ENCODE results near the gene CAPZB. TPM values are rescaled to one million over a fixed set of nuclear protein-coding genes. Genes with fewer than 3 reads are reported as not detected.

The CAPZB gene
- polyA plus RNA-seq, 3 donors = 290 to 504 (median 407) TPM

GRCh38 chr1:19336543-19336942, 148.8 kb downstream of the CAPZB start:
- no peak overlapping the region for H3K4me3 Mint-ChIP-seq
- no peak overlapping the region for H3K4me2 ChIP-seq (replicated peaks; ENCODE audit: extremely low read depth, low read length, poor library complexity, severe bottlenecking)
- H3K4me1 ChIP-seq (ENCODE audit: control insufficient read depth in 1 of 2, insufficient read depth in 2 of 2, low read length in 2 of 2) = no peaks in the 10 kb centered on the region
- no peaks in the 10 kb centered on the region for H3K27me3 Mint-ChIP-seq (ENCODE audit: low read depth in 3 of 3)
- peak overlapping the region in 1 of 7 donors; percentile 75 for H3K27ac Mint-ChIP-seq
- DNase-seq = no peak
- H3K27ac ChIP-seq (ENCODE audit: low read depth in 1 of 2, low read length in 2 of 2) = no peak overlapping the region
- peaks cover 27 to 49% of the 10 kb centered on the region in 2 donors for H3K36me3 ChIP-seq (replicated peaks in 1 of 2; ENCODE audit: control insufficient read depth in 1 of 2, insufficient read depth in 2 of 2, low read length in 2 of 2)
- H3K27me3 ChIP-seq (ENCODE audit: control insufficient read depth in 2 of 2, insufficient read depth in 2 of 2, low read length in 2 of 2) = no peaks in the 10 kb centered on the region
- H3K4me3 ChIP-seq (replicated peaks in 1 of 3; ENCODE audit: low read depth in 2 of 3, low read length in 3 of 3) = no peak overlapping the region
- H3K9me3 ChIP-seq (replicated peaks in 1 of 2; ENCODE audit: control insufficient read depth in 1 of 2, insufficient read depth in 1 of 2, low read length in 2 of 2) = no peaks in the 10 kb centered on the region
- intact Hi-C loops (cut with micrococcal nuclease) = no loop called here
- no peak overlapping the region for H2AFZ ChIP-seq (ENCODE audit: insufficient read depth, low read depth, low read length, poor library complexity, severe bottlenecking)
- TF ChIP-seq CTCF (IDR thresholded peaks at IDR 0.05) = no peak
- H3K79me2 ChIP-seq (ENCODE audit: insufficient read depth, low read length) = no peaks in the 10 kb centered on the region
- 92% methylated on average over 7 of the region's 7 CpGs for WGBS (ENCODE audit: insufficient coverage)
- peaks cover 0 to 3% (median 0%) of the 10 kb centered on the region in 7 donors for H3K9me3 Mint-ChIP-seq
- no peak overlapping the region for H3K9ac ChIP-seq (ENCODE audit: insufficient read depth, low read length, poor library complexity, severe bottlenecking)
- H3K36me3 Mint-ChIP-seq = peaks cover 36 to 55% of the 10 kb centered on the region in 2 donors
- no peaks in the 10 kb centered on the region for H3K4me1 Mint-ChIP-seq
- peaks cover 43% of the 10 kb centered on the region for H4K20me1 ChIP-seq (ENCODE audit: insufficient read depth, low read length)

- Histone ChIP-seq H3K27ac (ENCODE audit: low read depth in 1 of 2, low read length in 2 of 2) (no peak overlapping the region), H3K9me3 (replicated peaks in 1 of 2; ENCODE audit: control insufficient read depth in 1 of 2, insufficient read depth in 1 of 2, low read length in 2 of 2) (no peaks in the 10 kb centered on the region), H3K4me2 (replicated peaks; ENCODE audit: extremely low read depth, low read length, poor library complexity, severe bottlenecking) (no peak overlapping the region), H4K20me1 (ENCODE audit: insufficient read depth, low read length) (peaks cover 18% of the 10 kb centered on the region), H3K4me3 (replicated peaks in 1 of 3; ENCODE audit: low read depth in 2 of 3, low read length in 3 of 3) (no peak overlapping the region), H3K79me2 (ENCODE audit: insufficient read depth, low read length) (no peaks in the 10 kb centered on the region), H3K27me3 (ENCODE audit: control insufficient read depth in 2 of 2, insufficient read depth in 2 of 2, low read length in 2 of 2) (no peaks in the 10 kb centered on the region), H3K36me3 (replicated peaks in 1 of 2; ENCODE audit: control insufficient read depth in 1 of 2, insufficient read depth in 2 of 2, low read length in 2 of 2) (peaks cover 9 to 44% of the 10 kb centered on the region in 2 donors), H3K9ac (ENCODE audit: insufficient read depth, low read length, poor library complexity, severe bottlenecking) (no peak overlapping the region), H2AFZ (ENCODE audit: insufficient read depth, low read depth, low read length, poor library complexity, severe bottlenecking) (no peak overlapping the region), H3K4me1 (ENCODE audit: control insufficient read depth in 1 of 2, insufficient read depth in 2 of 2, low read length in 2 of 2) (no peaks in the 10 kb centered on the region)
- Mint-ChIP-seq H3K27ac (peak overlapping the region in 1 of 7 donors; percentile 21), H3K9me3 (peaks cover 0 to 3% (median 0%) of the 10 kb centered on the region in 7 donors), H3K36me3 (peaks cover 20 to 47% of the 10 kb centered on the region in 2 donors), H3K27me3 (ENCODE audit: low read depth in 3 of 3) (peaks cover 0 to 1% (median 0%) of the 10 kb centered on the region in 3 donors), H3K4me3 (no peak overlapping the region), H3K4me1 (no peaks in the 10 kb centered on the region)
- TF ChIP-seq CTCF (IDR thresholded peaks at IDR 0.05) = no peak
- intact Hi-C loops (cut with micrococcal nuclease) = no loop called here
- 95% methylated on average over 4 of the region's 9 CpGs for WGBS (ENCODE audit: insufficient coverage)
- DNase-seq = no peak
Measured at GRCh38 chr1:19333587-19334354, 151.6 kb downstream of the CAPZB start.

Data from CD14-positive monocyte (primary cell).